Frontal cortex (tissue), 4 donors: ENCODE data around the gene MRO. TPM values are rescaled to one million over a fixed set of nuclear protein-coding genes. Genes with fewer than 3 reads are reported as not detected.
"Not testable (repeated sequence)": the region's sequence is repeated elsewhere in the genome, so short reads cannot be mapped to it uniquely, and the experiment has no call there.

ENCODE experiments used
- DNase-seq, 2 donors: peaks; one replicate each; pipeline ENCODE4 v3.0.0; 2012; ENCODE audit warnings: low spot score in 2 of 2
- FAIRE-seq: peaks from 2 replicates; lab custom pipeline; 2012; peaks lifted over from hg19 to GRCh38; lab: Jason Lieb, UNC
- total RNA-seq: library from RNA; depleted of rRNA; stranded (reverse); fragments of >200 nt; gene quantifications from one replicate; pipeline ENCODE4 v1.2.3, GENCODE V29; 2014
- donor health status: control.
- donor health status: control.
- donor health status: control.

MRO gene
- total RNA-seq, result 0.82 TPM

DNA sequence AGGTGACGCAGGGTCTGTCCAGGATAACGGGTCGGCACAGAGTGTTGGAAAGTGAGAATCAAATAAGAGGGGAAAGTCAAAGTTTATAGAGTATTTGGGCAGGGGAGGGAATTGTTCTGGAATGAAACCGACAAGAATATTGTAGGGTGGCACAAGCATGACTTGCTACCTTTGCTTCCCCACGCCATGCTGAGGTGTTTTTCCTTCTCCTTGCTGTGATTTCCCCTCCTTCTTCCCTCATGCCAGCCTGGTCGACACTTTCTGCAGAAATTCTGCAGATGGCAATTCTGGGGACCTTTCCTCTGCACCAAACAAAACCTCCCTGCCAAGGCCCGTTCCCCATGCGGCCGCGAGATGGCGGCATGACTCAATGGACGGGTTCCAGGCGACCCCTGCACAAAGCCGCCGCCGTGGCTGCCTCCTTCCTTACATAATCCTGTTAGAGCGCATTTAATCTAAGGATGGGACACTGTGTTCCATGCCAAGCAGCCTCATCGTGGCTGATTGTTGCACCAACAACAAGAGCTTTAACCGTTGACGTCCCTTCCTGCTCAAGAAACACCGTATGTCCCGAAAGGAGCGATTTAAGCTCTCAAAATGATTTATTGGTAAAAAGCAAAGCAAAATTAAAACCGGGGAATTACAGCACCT, at the start of gene MRO:
MRO (minus strand) TSS at position 289 of the 651 bp plus-strand sequence. CDS start 10,616 bp downstream, outside the sequence.
- DNase-seq (peak; percentile 52 to 77), FAIRE-seq (no peak)

DNA sequence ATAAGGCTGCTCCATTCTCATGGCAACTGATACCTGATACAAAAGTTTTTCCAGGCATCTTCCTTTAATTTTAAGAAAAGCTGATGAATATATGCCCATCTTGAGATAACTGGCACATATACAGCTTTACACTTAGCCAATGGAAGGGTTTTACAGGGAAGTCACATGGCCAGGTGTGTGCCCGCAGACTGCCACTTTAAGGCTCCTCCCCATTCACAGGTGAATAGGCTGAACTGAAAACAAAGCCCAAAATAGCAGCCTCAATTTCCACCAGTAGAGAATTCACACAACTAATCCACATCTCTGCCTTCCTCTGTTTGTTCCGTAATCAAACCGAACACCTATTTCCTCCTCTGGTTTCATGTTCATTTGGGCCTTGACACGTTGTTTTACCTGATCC, 49.3 kb upstream of the MRO start:
- no peak for DNase-seq
- FAIRE-seq, result no peak

DNA sequence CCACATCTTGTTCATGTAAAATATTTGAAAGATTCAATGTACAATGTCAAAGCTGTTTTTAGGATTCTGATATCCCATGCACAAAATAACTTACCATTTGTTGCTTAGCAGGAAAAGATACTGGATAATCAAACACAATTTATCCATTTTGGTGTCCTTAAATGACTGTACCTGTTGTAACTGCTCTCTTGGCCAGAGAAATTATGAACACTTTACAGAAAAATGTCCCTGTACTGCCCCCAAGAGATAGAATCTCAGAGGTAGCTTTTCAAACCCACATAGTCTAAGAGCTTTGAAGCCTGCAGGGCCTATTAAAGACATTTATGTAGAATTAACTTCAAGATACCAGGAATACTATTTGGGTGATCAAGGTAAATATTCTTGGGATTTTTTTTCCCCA, 46.9 kb upstream of the MRO start:
- DNase-seq, result peak in 1 of 2 donors; percentile 22
- FAIRE-seq, result no peak

DNA sequence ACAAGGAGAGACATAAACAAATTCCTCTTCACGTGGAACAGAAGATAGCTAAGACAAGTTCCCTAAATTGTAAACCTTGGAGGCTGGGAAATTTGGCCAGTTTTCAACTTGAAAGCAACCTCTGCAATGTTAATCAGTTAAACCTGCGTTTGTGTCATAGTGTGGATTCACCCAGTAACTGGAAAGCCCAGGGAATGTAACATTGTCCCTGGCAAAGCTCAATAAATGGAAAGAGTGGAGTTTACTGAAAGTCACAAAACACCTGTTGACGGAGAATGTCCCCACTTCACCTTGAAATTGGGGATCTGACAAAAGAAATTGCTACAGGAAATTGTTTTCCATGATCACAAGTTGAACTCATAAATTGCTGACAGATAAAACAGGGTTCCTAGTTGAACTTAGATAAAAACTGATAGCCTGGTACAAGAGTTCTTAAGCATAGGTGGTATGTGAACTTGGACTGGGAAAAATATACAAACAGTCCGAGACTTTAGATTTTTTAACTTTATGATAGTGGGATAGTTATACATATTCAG, 44.1 kb upstream of the MRO start:
- DNase-seq, result no peak
- no peak for FAIRE-seq

DNA sequence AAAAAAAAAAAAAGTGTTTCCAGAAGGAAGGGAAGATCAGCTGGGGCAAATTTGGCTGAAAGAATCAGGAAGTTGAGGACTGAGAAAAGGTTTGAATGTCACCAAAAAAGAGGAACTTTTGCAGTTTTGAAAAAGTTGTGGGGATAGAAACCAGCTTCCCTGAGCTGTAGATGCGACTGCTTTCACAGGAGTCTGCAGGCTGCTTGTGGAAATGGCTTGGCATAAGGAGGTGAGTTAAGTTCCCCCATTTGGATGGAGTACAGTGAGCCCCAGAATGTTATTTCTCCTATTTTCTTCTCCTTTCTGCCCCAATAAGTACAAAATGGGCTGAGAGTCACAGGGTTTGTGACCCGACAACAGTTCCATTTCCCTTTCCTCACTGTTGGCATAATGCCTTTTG, 42.6 kb upstream of the MRO start:
- FAIRE-seq (no peak), DNase-seq (no peak)

DNA sequence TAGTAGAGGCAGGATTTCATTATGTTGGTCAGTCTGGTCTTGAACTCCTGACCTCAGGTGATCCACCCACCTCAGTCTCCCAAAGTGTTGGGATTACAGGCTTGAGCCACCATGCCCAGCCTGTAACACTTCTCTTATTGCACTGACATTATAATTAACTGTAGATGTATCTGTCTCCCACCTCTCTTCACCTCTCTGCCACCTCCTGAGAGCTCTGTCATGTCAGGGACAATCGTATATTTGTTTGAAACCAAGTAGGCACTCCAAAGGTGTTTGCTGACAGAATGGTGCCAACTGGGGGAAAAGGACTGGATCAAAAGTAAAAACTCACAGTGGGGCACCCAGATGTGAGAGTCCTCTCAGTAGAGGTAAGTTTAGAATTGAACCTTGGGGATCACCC, 41.8 kb upstream of the MRO start:
- no peak for DNase-seq
- no peak for FAIRE-seq

DNA sequence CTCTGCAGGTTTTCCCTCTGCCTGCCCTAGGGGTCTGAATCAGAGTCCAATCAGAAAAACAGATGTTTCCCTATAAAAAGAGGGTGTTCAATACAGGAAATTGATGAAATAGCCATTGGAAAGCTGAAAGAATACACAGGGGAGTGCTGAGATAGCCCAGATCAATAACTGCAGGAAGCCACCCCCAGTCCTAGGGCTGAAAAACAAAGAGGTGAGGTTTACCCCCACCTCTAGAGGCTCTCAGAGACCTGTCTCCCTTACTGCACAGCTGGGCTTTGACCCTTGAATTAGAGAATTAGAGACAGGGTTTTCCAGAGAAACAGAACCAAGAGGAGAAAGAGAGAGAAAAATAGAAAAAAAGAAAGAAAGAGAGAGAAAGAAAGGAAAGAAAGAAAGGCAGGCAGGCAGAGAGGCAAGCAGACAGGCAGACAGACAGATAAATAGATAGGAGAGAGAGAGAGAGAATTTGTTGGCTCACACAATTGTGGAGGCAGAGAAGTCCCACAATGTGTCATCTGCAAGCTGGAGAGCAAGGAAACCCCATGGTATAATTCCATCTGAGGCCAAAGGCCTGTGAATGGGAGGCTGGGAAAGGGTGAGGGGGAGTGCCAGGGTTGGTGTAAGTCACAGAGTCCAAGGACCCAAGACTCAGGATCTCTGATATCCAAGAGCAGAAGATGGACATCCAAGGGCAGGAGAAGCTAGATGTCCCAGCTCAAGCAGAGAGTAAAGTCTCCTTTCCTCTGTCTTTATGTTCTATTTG, 40.2 kb upstream of the MRO start:
- no peak for FAIRE-seq

DNA sequence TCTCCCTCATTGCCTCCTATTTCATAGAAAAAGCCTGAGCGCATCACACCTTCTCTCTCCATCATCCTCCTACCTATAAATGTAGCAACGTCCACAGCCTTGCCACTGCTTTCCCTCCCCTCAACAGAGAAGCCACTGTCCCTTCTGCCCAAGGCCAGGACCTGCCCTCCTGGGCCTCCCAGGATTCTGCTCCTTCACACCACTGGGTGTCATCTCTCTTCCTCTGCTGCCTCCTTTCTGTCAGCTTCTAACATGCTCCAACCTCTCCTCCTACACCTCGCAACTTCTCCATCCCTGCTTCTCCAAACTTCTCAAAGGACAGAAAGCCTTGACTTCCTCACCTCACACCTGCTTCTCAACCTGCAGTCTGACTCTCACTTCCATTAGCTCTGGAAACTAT, 37.9 kb upstream of the MRO start:
- FAIRE-seq, result no peak
- DNase-seq, result no peak

More for the DNA sequence above, 40.2 kb upstream of the MRO start:
- DNase-seq, result no peak

DNA sequence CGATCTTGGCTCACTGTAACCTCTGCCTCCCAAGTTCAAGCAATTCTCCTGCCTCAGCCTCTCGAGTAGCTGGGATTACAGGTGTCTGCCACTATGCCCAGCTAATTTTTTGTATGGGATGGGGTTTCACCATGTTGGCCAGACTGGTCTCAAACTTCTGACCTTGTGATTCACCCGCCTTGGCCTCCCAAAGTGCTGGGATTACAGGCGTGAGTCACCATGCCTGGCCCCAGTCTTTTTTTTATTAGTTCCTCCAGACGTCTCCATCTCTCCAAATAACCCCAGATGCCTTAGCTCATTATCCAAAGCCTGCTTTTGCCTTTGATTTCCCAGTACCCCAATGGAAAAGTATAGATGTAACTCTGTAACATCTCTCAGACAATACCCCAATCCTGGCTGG, 37.4 kb upstream of the MRO start:
- DNase-seq, FAIRE-seq: not testable (repeated sequence)

DNA sequence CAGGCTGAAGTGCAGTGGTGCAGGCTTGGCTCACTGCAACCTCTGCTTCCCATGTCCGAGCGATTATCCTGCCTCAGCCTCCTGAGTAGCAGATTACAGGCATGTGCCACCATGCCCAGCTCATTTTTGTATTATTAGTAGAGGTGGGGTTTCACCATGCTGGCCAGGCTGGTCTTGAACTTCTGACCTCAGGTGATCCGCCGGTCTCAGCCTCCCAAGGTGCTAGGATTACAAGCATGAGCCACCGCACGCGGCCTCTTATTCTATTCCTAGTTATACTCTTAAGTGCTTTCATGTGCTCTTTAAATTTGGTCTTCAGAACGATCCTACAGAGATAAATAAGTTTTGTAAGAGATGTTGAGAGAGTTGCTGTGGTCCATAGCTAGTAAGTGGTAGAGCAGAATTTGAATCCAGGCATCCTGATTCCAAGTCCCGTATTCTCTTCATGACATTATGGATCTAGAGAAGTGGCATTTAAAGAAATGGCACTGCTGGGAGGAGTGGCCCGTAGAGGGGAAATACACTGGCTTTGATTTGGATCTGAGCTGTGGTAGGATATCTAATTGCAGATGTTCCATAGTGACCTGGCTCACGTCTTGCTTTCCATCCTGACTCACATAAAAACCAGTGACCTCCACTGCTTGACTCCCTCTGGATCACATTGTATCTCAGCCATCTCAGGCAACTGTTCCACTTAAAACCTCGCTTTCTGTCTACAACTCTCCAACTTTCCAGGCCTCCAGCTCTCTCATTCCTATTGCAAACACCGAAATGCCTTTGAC, 36.4 kb upstream of the MRO start:
- DNase-seq, result no peak
- no peak for FAIRE-seq

DNA sequence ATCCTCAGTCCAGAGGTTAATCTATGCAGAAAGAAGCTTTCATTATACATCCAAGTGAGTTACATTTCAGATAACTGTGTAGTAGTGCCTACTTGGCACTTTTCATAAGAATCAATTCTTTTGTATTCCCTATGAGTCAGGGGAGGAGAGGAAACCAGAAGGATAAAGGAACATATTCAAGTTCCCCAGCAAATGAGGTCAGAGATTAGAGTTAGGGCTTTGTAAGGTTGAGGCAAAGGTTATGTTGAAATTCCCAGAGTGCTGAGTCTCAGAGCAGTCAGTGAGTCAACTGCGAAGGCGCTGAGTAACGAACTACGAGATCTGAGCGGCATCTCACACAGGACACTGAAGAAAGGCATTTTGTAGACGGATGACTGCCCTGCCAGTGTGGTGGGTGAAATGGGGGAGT, 34.1 kb upstream of the MRO start:
- no peak for FAIRE-seq
- no peak for DNase-seq

DNA sequence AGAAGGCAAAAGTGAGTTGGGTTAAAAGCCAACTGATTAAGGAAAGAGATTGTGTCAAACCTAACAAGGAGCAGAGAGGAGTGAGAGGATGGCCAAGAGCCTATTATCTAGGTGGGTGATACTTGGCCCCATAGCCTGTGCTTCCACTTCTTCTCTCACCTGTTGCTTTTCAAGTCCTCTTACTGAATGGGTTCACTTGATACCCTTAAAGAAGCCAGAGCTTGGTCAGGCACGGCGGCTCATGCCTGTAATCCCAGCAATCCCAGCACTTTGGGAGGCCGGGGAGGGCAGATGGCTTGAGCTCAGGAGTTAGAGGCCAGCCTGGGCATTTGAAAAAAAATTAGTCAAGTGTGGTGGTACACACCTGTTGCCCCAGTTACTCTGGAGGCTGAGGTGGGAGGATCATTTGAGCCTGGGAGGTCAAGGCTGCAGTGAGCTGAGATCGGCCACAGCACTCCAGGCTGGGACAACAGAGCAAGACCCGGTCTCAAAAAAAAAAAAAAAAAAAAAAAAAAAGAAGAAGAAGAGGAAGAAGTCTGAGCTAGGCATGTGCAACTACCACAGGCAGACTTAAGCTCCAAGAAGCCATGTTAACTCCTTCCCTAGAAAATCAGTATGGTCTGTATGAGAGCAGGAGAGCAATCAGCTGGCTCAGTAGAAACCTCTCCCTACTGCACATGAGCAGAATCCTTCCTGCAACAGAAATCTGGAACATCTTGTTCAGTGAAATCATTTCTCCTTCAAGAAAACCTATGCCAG, 30.7 kb upstream of the MRO start:
- DNase-seq, result no peak
- FAIRE-seq, result no peak

DNA sequence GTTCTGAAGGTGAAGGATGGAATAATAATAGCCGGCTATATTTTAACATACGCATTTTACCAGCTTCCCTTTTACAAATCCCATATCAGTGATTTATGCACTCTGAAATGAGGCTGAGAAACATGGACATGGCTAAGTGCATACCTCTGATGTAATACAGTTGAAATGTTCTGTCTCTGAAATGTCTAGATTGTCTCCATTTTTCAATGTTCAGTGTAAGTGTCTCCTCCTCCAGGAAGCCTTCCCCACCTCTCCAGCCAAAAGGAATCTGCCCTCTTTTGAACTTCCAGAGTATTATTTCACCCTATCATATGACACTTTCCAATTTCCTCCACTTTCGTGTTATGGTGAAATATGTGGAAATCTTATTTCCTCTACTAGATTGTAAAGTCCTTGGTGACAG, 29.6 kb upstream of the MRO start:
- DNase-seq (no peak), FAIRE-seq (no peak)

DNA sequence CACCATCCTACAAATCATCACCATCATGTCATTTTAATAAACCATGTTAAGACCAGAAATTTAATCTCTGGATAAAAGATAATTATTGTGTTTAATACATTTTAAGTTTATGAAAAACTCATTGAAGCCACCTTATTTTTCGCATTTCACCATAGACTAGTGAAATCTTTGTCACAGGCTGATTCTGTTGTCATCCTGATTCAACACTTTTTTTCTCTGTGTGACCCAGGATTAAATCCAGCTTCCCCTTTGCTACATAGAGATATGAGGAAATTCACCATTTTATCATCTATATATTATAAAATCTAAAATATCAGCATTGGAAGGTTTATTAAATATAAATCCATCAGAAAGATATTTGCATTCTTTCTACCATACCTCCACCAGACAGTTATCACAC, 29.2 kb upstream of the MRO start:
- FAIRE-seq (no peak), DNase-seq (no peak)

DNA sequence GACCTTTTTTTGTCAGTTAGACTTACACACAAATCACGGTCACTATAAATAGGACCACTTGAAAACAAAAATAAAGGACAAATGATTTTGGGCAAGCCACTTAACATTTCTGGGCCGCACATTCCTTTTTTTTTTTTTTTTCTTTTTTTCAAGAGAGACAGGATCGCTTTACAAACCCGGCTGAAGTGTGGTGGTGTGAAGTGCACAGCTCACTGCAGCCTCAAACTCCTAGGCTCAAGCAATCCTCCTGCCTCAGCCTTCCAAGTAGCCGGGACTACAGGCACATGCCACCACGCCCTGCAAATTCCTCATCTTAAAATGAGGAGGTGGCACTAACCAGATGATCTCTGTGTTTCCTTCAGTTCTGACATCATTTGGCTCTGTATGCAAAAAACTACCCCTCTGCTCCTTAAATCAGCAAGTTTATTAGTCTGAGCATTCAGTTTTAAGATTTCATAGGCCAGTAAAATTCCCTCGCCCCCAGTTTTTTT, 28.3 kb upstream of the MRO start:
- FAIRE-seq (no peak), DNase-seq (no peak)

DNA sequence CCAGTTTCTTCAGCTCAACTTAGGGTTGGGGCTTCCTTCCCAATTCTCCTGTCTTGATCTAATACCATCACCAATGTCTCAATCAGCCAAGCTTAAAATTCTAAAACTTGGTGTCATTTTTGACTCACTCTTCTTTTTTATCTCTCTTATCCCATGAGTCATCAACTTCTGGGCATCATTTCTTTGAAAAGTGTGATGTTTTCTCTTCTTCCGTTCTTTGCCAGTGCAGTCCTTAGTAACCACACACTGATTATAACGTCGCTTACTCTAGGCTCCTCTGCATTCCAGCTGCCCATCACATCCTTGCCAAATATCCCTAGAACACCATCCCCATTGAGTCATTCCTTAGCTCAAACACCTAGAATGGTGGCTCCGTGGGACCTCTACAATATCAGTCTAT, 27.4 kb upstream of the MRO start:
- DNase-seq (no peak), FAIRE-seq (no peak)

DNA sequence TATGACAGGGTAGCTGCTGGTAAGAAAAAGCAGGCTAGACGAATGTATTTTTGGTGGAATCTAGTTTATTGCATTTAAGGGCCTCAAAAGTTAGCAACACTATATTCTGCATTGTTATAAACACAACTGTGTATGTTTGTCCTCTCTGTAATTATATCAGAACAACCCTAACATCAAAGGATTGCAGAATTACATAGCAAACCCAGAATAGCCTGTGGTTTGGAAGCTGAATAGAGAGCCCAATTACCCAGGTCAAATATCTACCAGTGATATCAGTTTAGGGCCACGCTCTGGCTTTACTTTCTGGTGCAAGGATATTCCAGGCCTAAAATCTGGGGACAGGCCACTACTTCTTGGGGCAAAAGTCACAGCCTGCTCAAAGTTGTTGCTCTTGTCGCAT, 25.1 kb upstream of the MRO start:
- FAIRE-seq (no peak), DNase-seq (no peak)

DNA sequence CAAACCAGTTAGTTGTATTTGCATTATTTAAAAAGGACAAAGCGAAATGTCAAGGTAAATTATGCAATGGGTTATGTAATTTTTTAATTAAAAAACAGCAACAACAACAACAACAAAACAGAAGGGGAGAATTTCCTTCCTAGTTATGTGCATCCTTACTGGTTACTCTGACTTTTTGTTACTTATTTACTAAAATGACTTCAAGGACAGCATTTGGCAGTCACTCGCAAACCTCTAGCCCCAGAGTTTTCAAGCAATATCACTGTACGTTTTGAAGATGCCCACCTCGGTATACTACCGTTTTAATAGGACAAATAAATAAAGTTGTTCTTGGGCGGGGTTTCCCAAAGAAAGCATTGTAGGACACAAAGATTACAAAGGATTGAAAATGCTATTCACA, 24.7 kb upstream of the MRO start:
- DNase-seq, result no peak
- no peak for FAIRE-seq

DNA sequence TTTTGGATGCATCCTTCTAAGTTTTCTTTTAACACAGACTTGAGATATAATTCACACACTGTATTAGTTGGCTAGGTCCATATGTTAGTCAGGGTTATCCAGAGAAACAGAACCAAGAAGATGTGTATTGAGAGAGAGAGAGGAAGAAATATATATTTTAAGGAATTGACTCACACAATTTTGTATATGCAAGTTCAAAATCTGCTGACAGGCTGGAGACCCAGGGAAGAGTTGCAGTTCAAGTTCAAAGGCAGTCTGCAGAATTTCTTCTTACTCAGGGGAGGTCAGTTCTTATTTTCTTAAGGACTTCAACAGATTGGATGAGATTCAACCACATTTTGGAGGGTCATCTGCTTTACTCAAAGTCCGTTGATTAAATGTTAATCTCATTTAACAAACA, 23.0 kb upstream of the MRO start:
- DNase-seq (no peak), FAIRE-seq (no peak)

DNA sequence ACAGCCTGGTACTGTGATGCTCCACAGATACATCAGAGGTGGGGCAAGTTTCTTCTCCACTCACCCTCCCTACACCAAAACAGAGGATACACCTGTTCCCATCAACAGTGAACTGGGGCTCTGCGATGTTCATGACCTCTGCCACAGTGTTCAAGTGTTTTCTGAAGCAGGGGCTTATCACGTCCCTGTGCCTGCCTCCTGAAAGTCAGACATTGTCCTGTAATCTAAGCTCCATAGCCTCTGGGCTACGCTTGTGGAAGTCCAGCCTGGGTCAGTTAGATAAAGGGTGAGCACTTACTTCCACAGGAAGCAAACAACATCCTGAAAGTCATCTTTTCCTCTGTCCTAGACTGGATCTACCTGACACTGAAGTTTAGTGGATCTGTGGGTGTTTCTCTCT, 20.2 kb upstream of the MRO start:
- no peak for FAIRE-seq
- DNase-seq, result no peak
